A549 (cell line): ENCODE measurements around the gene SLC6A3. TPM values are rescaled to one million over a fixed set of nuclear protein-coding genes. Genes with fewer than 3 reads are reported as not detected.

Experiments used
- ATAC-seq, 2 experiments: fragments of 200-7000 bp in 1 of 2; fragments of >200 bp in 1 of 2; cut with Nextera tagmentation in 1 of 2; cut with Tn5 transposase in 1 of 2; 3 replicates each; pipeline versions ENCODE4 v1.8.0 to v1.9.1; 2018 to 2020; ENCODE audit warnings: mild to moderate bottlenecking in 1 of 2, moderate library complexity in 1 of 2
- CTCF ChIA-PET: fragments of 300-600 bp; sonication (Branson Sonifier 250); formaldehyde crosslinking; extraction: SDS; loops from one replicate; lab custom pipeline; 2021; ENCODE audit warnings: antibody characterized with exemption, inconsistent platforms; lab: Yijun Ruan, JAX
- POLR2A ChIA-PET: fragments of 350-600 bp; formaldehyde crosslinking; extraction: SDS; loops from one replicate; lab custom pipeline; 2021; ENCODE audit warnings: antibody characterized with exemption, inconsistent platforms; lab: Yijun Ruan, JAX
- DNase-seq, 2 experiments: peaks; one replicate each; pipeline versions ENCODE4 v3.0.0 to v3.0.0-alpha.2; 2011 to 2016; ENCODE audit warnings: low read depth in 1 of 2, low spot score in 1 of 2
- FAIRE-seq: peaks from 2 replicates; lab custom pipeline; 2011; peaks lifted over from hg19 to GRCh38; lab: Jason Lieb, UNC
- H3K27ac ChIP-seq, 2 experiments: fragments of >200 bp; sonication (Bioruptor Twin); formaldehyde crosslinking; 3 replicates each; pipeline ENCODE4 v1.5.1; 2016 to 2017
- H3K4me1 ChIP-seq: fragments of >200 bp; sonication (Bioruptor Twin); formaldehyde crosslinking; 3 replicates; pipeline ENCODE4 v1.6.1; 2016
- H3K4me2 ChIP-seq: fragments of >200 bp; sonication (Bioruptor Twin); formaldehyde crosslinking; 3 replicates; pipeline ENCODE4 v1.6.1; 2016
- H3K4me3 ChIP-seq: fragments of >200 bp; sonication (Bioruptor Twin); formaldehyde crosslinking; 3 replicates; pipeline ENCODE4 v1.5.1; 2016
- H3K9me3 ChIP-seq: fragments of >200 bp; sonication (Bioruptor Twin); formaldehyde crosslinking; 3 replicates; pipeline ENCODE4 v1.6.1; 2016
- BCL3 ChIP-seq: fragments of >200 bp; sonication (Bioruptor Twin); formaldehyde crosslinking; IDR thresholded peaks from 3 replicates; pipeline ENCODE4 v1.6.1; 2016
- CBX2 ChIP-seq: fragments of 200-600 bp; sonication (generic); IDR thresholded peaks from 2 replicates; pipeline ENCODE4 v1.6.1; 2016; ENCODE audit warnings: low read depth, mild to moderate bottlenecking, borderline replicate concordance
- CBX8 ChIP-seq: fragments of 200-600 bp; sonication (generic); IDR thresholded peaks from 2 replicates; pipeline ENCODE4 v1.6.1; 2016
- CHD4 ChIP-seq: fragments of 200-600 bp; sonication (generic); IDR thresholded peaks from 2 replicates; pipeline ENCODE4 v1.6.1; 2016; ENCODE audit warnings: antibody characterized with exemption, mild to moderate bottlenecking, borderline replicate concordance
- EHMT2 ChIP-seq: fragments of 200-600 bp; sonication (generic); IDR thresholded peaks from 2 replicates; pipeline ENCODE4 v1.6.1; 2016; ENCODE audit warnings: antibody characterized with exemption, low read depth, mild to moderate bottlenecking, moderate library complexity
- ESRRA ChIP-seq: fragments of 150-350 bp; IDR thresholded peaks from 2 replicates; pipeline ENCODE4 v1.6.1; 2014; ENCODE audit warnings: mild to moderate bottlenecking, low read length, borderline replicate concordance
- FOSB ChIP-seq: fragments of 250-450 bp; sonication (Bioruptor Pico); IDR thresholded peaks from 2 replicates; pipeline ENCODE4 v1.5.0; 2020; ENCODE audit warnings: mild to moderate bottlenecking, moderate library complexity
- HDAC2 ChIP-seq: fragments of 200-600 bp; sonication (generic); IDR thresholded peaks from 2 replicates; pipeline ENCODE4 v1.6.1; 2016
- HEYL ChIP-seq: fragments of 250-450 bp; sonication (Bioruptor Pico); IDR thresholded peaks from 2 replicates; pipeline ENCODE4 v1.8.0; 2021; ENCODE audit warnings: mild to moderate bottlenecking, moderate library complexity
- JUN ChIP-seq, 2 experiments: fragments of >200 bp; sonication (Bioruptor Twin); formaldehyde crosslinking; IDR thresholded peaks; 2 replicates in 1 of 2; 3 replicates in 1 of 2; pipeline ENCODE4 v1.6.1; 2016 to 2017
- NPAS2 ChIP-seq: fragments of 250-450 bp; sonication (Bioruptor Pico); IDR thresholded peaks from 2 replicates; pipeline ENCODE4 v1.8.0; 2022; ENCODE audit warnings: mild to moderate bottlenecking, moderate library complexity, borderline replicate concordance
- NR3C1 ChIP-seq: fragments of >200 bp; sonication (Bioruptor Twin); formaldehyde crosslinking; IDR thresholded peaks from 3 replicates; pipeline ENCODE4 v1.6.1; 2017
- POLR2AphosphoS2 ChIP-seq: conservative IDR thresholded peaks from 2 replicates; pipeline ENCODE4 v1.6.1; 2012; ENCODE audit warnings: low read length, improper control_type of control experiment, inconsistent platforms
- SREBF2 ChIP-seq: fragments of 450-650 bp; IDR thresholded peaks from 2 replicates; pipeline ENCODE4 v1.6.1; 2014; ENCODE audit warnings: mild to moderate bottlenecking, moderate library complexity
- TFCP2L1 ChIP-seq: fragments of 250-450 bp; sonication (Bioruptor Pico); IDR thresholded peaks from 2 replicates; pipeline ENCODE4 v1.5.0; 2021; ENCODE audit warnings: mild to moderate bottlenecking
- WGBS: methylation state at CpG from one replicate; pipeline ENCODE4 v1.1.6; 2017; ENCODE audit errors: missing lambda C conversion rate; 5-methylcytosine and 5-hydroxymethylcytosine counted together
- polyA plus RNA-seq, 4 experiments: library from polyadenylated mRNA; depleted of rRNA in 3 of 4; stranded (reverse); fragments of >200 nt; fragmentation: RNase III in 1 of 4; extraction: RNeasy Plus Mini Kit Qiagen cat#74134 plus additional on column Dnase treatment in 1 of 4; gene quantifications; 2 replicates in 3 of 4; 3 replicates in 1 of 4; pipeline ENCODE4 v1.2.3, GENCODE V29; 2011 to 2017
- TF ChIP-seq, protein P1 (sequence below): fragments of >200 bp; sonication (Bioruptor Twin); formaldehyde crosslinking; IDR thresholded peaks from 2 replicates; pipeline ENCODE4 v1.6.1; 2016
- TF ChIP-seq, protein P2 (sequence below): fragments of 450-650 bp; IDR thresholded peaks from 2 replicates; pipeline ENCODE4 v1.6.1; 2014; ENCODE audit warnings: antibody characterized with exemption
- TF ChIP-seq, protein P3 (sequence below): fragments of 200-600 bp; sonication (generic); IDR thresholded peaks from 2 replicates; pipeline ENCODE4 v1.6.1; 2016; ENCODE audit warnings: antibody characterized with exemption, mild to moderate bottlenecking, moderate library complexity
- TF ChIP-seq, protein P4 (sequence below): IDR thresholded peaks from 2 replicates; pipeline ENCODE4 v1.6.1; 2012

SLC6A3 gene
- polyA plus RNA-seq, 2 of the 4 experiments (the other 2 are of a cell fraction) = 0.05 to 0.06 TPM

DNA sequence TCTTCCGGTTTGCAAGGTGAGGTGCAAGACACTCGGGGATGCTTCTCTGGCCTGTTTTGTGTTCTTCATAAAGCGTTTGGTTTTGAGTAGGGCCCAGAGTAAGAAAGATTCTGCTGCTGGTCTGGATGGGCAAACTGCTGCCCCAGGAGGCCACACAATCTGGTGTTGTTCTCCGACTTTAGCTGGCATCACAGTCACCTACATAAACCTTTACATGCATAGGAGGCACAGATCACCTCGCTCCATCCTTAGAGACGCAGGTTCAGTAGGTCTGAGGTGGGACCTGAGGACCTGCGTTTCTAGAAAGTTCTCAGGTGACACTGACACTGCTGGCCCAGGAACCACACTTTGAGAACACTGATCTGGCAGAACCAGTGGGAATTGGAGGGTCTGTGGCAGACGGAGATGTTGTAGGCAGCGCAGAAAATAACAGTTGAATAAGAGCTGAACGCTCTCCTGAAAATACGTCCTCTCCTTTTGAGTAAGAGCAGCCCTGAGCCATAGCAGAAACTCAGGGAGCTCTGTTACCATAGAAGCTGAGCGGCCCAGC, 3.9 kb upstream of the SLC6A3 start (continued):
- TF ChIP-seq HDAC2 = no peak
- TF ChIP-seq SREBF2 = no peak

- ChIA-PET POLR2A (no interaction called here), CTCF (interaction anchor here (1.0 to 1.5 kb wide), 2 partner anchors 9 to 73 kb away, joined by 3 read pairs; no protein-coding TSS in a partner anchor)
- FAIRE-seq = no peak
- no peak overlapping the region for H3K4me3 ChIP-seq
- no peak for ATAC-seq
- WGBS = 49% methylated on average over 5 of the region's 5 CpGs
- peaks cover 9% of the 10 kb centered on the region; the same call in 1 of the 3 replicates for H3K4me1 ChIP-seq
- H3K9me3 ChIP-seq = peaks cover 25% of the 10 kb centered on the region; the same call in 2 of the 3 replicates
- DNase-seq = no peak
- H3K27ac ChIP-seq = no peak overlapping the region
- H3K4me2 ChIP-seq = no peak overlapping the region
- TF ChIP-seq HEYL (CRISPR knock-in tag) (no peak), JUN (IDR thresholded peaks at IDR 0.05) (no peak), CBX8 (no peak), ESRRA (no peak), BCL3 (no peak), POLR2AphosphoS2 (no peak), FOSB (CRISPR knock-in tag) (no peak), TFCP2L1 (CRISPR knock-in tag) (no peak), EHMT2 (no peak), HDAC2 (no peak), NPAS2 (no peak)
- TF ChIP-seq, protein P1, sequence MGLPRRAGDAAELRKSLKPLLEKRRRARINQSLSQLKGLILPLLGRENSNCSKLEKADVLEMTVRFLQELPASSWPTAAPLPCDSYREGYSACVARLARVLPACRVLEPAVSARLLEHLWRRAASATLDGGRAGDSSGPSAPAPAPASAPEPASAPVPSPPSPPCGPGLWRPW = no peak
- TF ChIP-seq, protein P2, sequence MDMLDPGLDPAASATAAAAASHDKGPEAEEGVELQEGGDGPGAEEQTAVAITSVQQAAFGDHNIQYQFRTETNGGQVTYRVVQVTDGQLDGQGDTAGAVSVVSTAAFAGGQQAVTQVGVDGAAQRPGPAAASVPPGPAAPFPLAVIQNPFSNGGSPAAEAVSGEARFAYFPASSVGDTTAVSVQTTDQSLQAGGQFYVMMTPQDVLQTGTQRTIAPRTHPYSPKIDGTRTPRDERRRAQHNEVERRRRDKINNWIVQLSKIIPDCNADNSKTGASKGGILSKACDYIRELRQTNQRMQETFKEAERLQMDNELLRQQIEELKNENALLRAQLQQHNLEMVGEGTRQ = no peak
- TF ChIP-seq, protein P3, sequence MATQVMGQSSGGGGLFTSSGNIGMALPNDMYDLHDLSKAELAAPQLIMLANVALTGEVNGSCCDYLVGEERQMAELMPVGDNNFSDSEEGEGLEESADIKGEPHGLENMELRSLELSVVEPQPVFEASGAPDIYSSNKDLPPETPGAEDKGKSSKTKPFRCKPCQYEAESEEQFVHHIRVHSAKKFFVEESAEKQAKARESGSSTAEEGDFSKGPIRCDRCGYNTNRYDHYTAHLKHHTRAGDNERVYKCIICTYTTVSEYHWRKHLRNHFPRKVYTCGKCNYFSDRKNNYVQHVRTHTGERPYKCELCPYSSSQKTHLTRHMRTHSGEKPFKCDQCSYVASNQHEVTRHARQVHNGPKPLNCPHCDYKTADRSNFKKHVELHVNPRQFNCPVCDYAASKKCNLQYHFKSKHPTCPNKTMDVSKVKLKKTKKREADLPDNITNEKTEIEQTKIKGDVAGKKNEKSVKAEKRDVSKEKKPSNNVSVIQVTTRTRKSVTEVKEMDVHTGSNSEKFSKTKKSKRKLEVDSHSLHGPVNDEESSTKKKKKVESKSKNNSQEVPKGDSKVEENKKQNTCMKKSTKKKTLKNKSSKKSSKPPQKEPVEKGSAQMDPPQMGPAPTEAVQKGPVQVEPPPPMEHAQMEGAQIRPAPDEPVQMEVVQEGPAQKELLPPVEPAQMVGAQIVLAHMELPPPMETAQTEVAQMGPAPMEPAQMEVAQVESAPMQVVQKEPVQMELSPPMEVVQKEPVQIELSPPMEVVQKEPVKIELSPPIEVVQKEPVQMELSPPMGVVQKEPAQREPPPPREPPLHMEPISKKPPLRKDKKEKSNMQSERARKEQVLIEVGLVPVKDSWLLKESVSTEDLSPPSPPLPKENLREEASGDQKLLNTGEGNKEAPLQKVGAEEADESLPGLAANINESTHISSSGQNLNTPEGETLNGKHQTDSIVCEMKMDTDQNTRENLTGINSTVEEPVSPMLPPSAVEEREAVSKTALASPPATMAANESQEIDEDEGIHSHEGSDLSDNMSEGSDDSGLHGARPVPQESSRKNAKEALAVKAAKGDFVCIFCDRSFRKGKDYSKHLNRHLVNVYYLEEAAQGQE = no peak
- TF ChIP-seq, protein P4, sequence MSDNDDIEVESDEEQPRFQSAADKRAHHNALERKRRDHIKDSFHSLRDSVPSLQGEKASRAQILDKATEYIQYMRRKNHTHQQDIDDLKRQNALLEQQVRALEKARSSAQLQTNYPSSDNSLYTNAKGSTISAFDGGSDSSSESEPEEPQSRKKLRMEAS = no peak
Observed at GRCh38 chr5:1448511-1449011, 3.3 kb upstream of the SLC6A3 start.

GRCh38 chr5:1447671-1448361, 2.6 kb upstream of the SLC6A3 start:
- FAIRE-seq = no peak
- 36% methylated on average over 16 of the region's 16 CpGs for WGBS
- POLR2A ChIA-PET = no interaction called here

More at GRCh38 chr5:1447671-1448361, 2.6 kb upstream of the SLC6A3 start:
- TF ChIP-seq NR3C1 (no peak), CBX2 (no peak), CHD4 (no peak)
- no peak overlapping the region for H3K4me2 ChIP-seq
- no peak for ATAC-seq
- H3K4me3 ChIP-seq = no peak overlapping the region
- peaks cover 9% of the 10 kb centered on the region; the same call in 1 of the 3 replicates for H3K4me1 ChIP-seq
- no peak for DNase-seq
- CTCF ChIA-PET = interaction anchor here (0.8 to 1.5 kb wide), 3 partner anchors 10 to 72 kb away, joined by 3 to 4 read pairs (median 3); no protein-coding TSS in a partner anchor
- H3K27ac ChIP-seq = no peak overlapping the region
- peaks cover 18% of the 10 kb centered on the region; the same call in 2 of the 3 replicates for H3K9me3 ChIP-seq
